GM12891 (cell line): ENCODE data around the gene ADD1.
A peak's percentile ranks its signal among the peaks of the same experiment; 100 is the strongest.

Experiments used
- DNase-seq: peaks from one replicate; pipeline ENCODE4 v3.0.0; 2011; ENCODE audit warnings: low spot score; ENCODE audit not compliant: insufficient read length
- FAIRE-seq: peaks from 2 replicates; lab custom pipeline; 2011; peaks lifted over from hg19 to GRCh38; lab: Jason Lieb, UNC
- PAX5 ChIP-seq: IDR thresholded peaks from 2 replicates; pipeline ENCODE4 v1.6.1; 2011; ENCODE audit warnings: low read length, moderate library complexity, mild to moderate bottlenecking; ENCODE audit not compliant: insufficient read depth, severe bottlenecking
- POLR2A ChIP-seq: IDR thresholded peaks from 2 replicates; pipeline ENCODE4 v1.6.1; 2011; ENCODE audit warnings: low read depth, low read length, control low read depth
- POLR2AphosphoS5 ChIP-seq: IDR thresholded peaks from 2 replicates; pipeline ENCODE4 v1.6.1; 2011; ENCODE audit warnings: low read depth, low read length, control low read depth
- POU2F2 ChIP-seq: IDR thresholded peaks from 2 replicates; pipeline ENCODE4 v1.6.1; 2011; ENCODE audit warnings: low read depth, mild to moderate bottlenecking, control low read depth, low read length, moderate library complexity
- SPI1 ChIP-seq: IDR thresholded peaks from 2 replicates; pipeline ENCODE4 v1.6.1; 2011; ENCODE audit warnings: low read depth, low read length, control low read depth
- TAF1 ChIP-seq: IDR thresholded peaks from 2 replicates; pipeline ENCODE4 v1.6.1; 2011; ENCODE audit warnings: low read depth, low read length, control low read depth

Gene ADD1

DNA sequence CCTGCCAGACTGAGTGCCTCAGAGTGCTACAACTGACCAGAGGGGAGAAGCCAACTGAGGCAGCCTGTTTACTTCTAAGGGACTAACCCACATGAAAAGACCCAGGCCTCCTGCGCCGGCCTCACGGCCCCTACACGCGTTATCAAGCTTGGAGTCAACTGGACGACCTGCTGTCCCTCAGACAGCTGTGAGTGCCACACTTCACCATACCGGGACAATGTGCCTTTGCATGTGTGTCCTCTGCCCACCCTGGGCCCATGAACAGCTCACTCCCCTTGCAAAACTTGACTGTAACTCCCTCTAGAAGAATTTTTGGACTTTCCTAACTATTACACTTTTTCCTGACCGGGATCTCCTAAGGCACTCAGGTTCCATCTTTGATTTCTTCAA, 117.8 kb downstream of the ADD1 start:
- TF ChIP-seq TAF1: no peak
- TF ChIP-seq POLR2A: 0 out of 2 replicates have a peak, but pooled peaks have one; percentile 56
- TF ChIP-seq PAX5: no peak
- TF ChIP-seq POU2F2: no peak
- TF ChIP-seq SPI1: no peak
- TF ChIP-seq POLR2AphosphoS5: no peak
- FAIRE-seq (peak; percentile 35), DNase-seq (no peak)

DNA sequence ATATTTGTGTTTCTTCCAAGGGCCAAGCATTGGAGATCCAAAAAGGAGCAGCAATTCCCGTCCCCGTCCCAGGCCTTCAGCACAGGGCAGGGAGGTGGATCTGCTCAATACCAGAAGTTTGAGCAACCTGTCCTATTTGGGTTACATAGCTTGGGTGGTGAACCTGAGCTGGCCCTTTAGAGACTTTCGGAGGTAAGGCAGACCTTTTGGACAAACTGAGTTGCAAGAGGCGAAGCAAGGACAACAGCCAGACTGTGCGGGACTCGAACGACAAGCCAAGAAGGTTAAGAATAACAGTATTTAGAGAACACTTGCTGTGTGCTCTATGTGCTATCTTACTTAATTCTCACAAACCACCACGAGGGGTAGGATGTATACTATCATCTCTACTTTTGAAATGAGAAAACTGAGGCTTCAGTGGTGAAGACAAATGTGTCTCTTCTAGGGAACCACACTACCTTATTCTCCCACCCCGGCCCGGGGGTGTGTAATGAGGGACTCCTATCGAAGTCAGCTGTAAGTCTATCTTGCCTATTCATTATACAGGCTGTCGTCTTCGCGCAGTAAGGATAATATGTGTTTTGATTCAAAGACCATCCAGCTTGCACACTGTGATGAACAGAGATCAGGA, 118.3 kb downstream of the ADD1 start:
- DNase-seq (no peak), FAIRE-seq (peak; percentile 85)
- no peak for TF ChIP-seq TAF1
- TF ChIP-seq POLR2A: 0 out of 2 replicates have a peak, but pooled peaks have one; percentile 8

DNA sequence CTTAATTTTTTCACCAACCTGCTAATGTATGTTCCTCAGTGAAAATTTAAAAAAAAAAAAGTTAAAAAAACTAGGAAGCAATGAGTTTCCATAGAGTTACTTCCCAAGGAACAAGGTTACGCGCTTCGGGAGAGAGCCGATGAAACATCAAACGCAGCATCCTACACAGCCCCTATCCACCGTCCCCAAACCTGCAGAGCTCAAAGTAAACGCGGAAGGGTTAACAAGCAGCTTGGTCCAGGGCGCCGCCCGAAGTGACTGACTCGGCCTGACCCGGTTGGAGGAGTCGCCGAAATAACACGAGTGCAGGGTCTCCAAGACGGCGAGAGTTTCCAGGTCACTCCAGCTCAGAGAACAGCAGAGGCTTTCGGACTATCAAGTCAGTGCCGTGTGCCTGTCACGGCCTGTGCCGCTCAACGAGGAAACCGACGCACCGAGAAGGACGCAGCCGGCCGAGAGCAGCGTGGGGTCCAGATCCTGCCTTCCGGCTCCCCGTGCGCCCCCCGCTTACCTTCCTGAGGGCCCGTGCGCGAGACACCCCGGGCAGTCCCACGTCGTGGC, 119.0 kb downstream of the ADD1 start:
- no peak for TF ChIP-seq PAX5
- no peak; the same call in 1 of the 2 replicates for TF ChIP-seq POLR2AphosphoS5
- no peak for TF ChIP-seq SPI1
- TF ChIP-seq POLR2A: no peak; the same call in 1 of the 2 replicates
- no peak for TF ChIP-seq TAF1
- TF ChIP-seq POU2F2: no peak
- DNase-seq (no peak), FAIRE-seq (no peak)

DNA sequence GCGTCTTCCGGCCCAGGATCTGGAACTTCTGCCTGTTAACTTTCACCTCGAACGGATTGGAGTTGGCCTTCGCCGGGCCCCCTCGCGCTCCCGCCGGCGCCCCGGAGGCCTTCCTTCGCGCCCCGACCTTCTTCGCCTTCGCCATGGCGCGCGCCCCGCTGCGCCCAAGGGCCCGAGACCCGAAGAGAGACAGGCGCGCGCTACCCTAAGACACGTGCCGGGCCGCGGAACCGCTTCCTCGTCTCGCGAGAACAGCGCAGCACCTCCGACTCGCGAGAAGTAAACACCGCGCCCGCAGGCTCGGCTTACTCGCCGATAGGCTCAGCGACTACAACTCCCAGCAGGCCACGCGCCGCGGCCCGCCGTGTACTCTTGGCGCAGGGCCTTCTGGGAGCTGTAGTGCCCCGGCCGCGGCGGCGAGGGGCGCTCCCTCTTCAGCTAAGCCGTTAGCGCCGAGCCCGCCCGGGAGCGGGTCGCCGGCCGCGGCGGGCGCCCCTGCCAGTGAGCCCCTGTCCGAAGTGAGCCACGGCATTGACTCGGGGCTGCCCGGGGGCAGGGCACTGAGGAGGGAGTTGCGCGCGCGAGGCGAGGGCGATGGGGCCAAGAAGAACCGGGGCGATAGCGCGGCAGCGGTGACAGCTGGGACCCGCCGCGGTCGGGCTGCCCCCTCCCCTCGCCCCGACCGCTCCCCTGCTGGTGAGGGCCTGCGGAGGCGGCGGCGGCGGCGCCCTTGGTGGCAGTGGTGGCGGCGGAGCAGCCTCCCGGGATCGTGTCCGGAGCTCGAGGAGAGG, 119.7 kb downstream of the ADD1 start, which contains the start of the genes GRK4 and NOP14:
Gene GRK4 (plus strand): TSS at position 397 of the 791 bp plus-strand sequence. CDS start 500 bp downstream, outside the sequence.
Gene NOP14 (minus strand): TSS at position 232 of the 791 bp plus-strand sequence. CDS start 87 bp downstream, at position 145.
- FAIRE-seq (peak; percentile 99), DNase-seq (peak; percentile 98)
- TF ChIP-seq TAF1: peak; percentile 80
- TF ChIP-seq SPI1: 0 out of 2 replicates have a peak, but pooled peaks have one; percentile 3
- peak; percentile 82 for TF ChIP-seq POLR2A
- TF ChIP-seq POU2F2: peak; percentile 43; the same call in 1 of the 2 replicates
- TF ChIP-seq POLR2AphosphoS5: peak; percentile 81
- TF ChIP-seq PAX5: no peak

DNA sequence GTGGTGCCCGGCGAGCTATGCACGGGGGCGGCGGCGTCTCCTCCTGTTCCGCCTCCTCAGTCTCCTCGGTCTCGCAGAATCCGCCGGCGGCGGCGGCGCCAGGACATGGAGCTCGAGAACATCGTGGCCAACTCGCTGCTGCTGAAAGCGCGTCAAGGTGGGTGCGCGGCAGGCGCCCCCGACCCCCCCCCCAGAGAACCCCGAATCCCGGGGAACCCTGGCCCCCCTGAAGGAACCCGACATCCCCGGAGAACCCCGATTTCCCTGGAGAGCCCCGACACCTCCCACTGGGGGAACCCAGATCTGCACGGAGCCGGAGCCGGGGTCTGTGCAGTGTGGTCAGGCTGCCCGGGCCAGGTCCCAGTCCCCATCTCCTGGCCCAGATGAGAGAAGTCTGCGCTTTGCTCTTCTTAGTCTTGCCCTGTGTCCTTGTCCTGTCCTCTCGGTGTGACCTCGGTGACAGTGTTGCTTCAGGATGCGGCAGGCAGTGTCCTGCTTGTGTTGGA, 120.4 kb downstream of the ADD1 start:
- TF ChIP-seq SPI1: no peak
- no peak for TF ChIP-seq POLR2A
- TF ChIP-seq PAX5: no peak
- TF ChIP-seq POU2F2: no peak
- no peak for TF ChIP-seq POLR2AphosphoS5
- no peak for TF ChIP-seq TAF1
- peak; percentile 60 for DNase-seq
- peak; percentile 69 for FAIRE-seq

DNA sequence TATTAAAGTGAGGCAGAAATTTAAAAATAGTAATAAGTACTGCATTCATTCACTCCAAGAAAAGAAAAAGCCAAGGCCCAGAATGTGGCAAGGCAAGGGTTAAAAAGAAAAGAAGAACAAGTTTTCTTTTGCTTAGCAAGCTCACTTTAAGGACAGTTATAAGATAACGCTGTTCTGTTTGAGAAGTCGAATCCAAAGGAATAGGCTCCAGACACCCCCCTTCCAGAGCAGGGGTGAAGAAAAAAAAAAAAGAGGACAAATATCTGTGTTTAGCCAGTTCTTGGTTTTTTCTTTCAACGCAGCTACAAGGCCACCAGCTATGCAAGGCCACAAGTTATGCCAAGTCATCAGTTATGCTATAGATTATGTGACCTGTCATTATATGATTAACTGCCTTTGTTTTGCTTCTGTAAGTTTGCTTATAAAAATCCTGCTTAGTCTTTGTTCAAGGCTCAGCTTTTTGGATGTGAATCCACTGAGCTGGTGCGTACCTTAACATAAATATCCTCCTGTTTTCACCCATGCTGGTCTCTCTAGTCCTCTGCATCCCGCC, 121.1 kb downstream of the ADD1 start:
- FAIRE-seq (no peak), DNase-seq (no peak)
- TF ChIP-seq SPI1 (no peak), POLR2A (no peak)

DNA sequence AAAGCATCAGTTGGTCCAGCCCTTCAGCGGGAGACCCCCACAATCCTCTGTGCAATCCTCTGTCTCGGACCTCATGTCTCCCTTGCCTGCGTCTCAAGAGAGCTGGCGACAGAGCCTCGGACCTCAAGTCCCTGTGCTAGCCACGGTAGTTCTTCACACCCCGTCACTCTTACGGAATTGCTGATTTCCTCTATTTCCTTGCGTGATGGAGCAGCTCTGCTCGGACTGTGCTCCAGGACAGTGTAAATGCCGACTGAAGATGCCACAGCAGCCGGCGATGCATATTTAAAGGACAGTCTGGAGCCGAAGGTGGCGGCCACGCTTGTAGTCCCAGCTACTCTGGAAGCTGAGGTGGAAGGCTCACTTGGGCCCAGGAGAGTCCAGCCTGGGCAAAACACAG, 121.6 kb downstream of the ADD1 start:
- no peak for FAIRE-seq
- no peak for DNase-seq
- no peak for TF ChIP-seq TAF1

DNA sequence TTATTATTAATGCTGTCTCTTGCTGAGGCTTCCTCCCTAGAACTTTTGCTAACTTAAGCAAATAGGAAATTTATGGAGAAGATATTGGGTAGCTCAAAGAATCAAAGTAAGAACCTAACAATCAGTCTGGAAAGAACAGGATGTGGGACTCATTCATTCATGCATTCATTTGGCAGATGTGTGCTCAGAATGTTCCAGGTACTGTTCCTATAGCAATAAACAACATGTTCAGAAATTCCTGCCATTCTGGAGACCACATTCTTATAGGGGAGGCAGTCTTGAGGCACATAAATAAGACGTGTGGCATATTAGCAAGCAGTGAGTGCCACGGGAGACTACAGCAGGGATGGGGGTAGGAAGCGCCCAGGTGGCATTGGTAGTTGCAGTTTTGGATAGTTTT, 124.7 kb downstream of the ADD1 start:
- no peak for TF ChIP-seq POLR2AphosphoS5
- no peak for FAIRE-seq
- DNase-seq: no peak

DNA sequence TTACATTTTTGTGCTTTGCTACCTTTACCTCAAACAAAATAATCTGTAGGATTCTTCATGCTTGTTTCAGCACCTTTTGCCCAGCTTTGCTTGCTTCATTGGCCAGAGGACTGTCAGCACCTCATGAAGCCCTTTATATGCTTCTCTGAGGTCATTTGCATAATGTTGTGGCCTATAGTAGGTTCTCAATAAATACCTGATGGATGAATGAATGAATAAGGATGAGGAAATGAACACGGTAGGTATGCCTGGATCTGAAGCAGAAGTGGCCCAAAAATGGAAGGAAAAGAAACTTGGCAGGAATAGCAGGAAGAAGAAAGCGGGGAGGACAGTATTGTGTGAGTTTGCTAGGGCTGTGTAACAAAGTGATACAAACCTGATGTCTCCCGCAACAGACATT, 127.6 kb downstream of the ADD1 start:
- TF ChIP-seq PAX5: no peak
- no peak for TF ChIP-seq TAF1
- TF ChIP-seq POLR2AphosphoS5: no peak
- TF ChIP-seq POLR2A: no peak
- no peak for TF ChIP-seq SPI1
- TF ChIP-seq POU2F2: no peak
- no peak for FAIRE-seq
- no peak for DNase-seq
